GM12872 (cell line): ENCODE data around the gene LRRC4.

Experiments
- TF ChIP-seq, protein P1 (sequence below): IDR thresholded peaks from 3 replicates; pipeline ENCODE4 v1.5.1; 2011; ENCODE audit warnings: low read depth, mild to moderate bottlenecking, low read length, moderate library complexity; ENCODE audit not compliant: insufficient read depth

The LRRC4 gene

DNA sequence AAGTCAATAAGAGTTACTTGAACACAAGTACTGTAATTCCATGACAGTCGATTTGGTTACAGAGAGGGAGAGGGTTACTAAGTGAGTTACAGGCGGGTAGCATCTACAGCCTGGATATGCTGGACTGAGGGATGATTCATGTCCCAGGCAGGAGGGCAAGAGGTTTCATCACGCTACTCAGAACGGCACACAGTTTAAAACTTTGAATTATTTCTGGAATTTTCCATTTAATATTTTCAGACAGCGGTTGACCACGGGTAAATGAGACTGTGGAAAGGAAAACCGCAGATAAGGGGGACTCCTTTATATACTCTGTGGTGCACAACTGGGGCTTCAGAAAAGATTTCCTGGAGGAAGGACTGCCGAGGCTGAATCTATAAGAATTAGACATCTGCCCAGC is 25.7 kb upstream of the LRRC4 start:
- TF ChIP-seq, protein P1, sequence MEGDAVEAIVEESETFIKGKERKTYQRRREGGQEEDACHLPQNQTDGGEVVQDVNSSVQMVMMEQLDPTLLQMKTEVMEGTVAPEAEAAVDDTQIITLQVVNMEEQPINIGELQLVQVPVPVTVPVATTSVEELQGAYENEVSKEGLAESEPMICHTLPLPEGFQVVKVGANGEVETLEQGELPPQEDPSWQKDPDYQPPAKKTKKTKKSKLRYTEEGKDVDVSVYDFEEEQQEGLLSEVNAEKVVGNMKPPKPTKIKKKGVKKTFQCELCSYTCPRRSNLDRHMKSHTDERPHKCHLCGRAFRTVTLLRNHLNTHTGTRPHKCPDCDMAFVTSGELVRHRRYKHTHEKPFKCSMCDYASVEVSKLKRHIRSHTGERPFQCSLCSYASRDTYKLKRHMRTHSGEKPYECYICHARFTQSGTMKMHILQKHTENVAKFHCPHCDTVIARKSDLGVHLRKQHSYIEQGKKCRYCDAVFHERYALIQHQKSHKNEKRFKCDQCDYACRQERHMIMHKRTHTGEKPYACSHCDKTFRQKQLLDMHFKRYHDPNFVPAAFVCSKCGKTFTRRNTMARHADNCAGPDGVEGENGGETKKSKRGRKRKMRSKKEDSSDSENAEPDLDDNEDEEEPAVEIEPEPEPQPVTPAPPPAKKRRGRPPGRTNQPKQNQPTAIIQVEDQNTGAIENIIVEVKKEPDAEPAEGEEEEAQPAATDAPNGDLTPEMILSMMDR, result no peak

DNA sequence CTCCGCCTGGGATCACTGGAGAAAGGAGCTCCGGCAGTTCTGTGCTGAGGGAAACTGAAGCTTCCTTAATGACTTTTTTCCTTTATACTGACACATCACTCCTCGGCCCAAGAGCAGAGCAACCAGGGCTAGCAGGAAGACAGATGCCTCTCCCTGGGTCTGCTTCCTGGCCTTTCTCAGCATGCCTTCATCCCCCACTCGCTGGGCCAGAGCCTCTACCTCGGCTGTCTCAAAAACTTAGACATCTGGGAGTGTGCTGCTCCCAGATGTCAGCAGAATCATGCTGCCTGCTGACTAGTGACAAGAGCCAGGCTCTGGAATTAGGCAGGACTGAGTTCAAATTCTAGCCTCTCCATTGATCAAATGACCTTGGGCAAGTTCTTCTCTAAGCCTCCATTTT is 24.4 kb upstream of the LRRC4 start:
- TF ChIP-seq, protein P1, result no peak

DNA sequence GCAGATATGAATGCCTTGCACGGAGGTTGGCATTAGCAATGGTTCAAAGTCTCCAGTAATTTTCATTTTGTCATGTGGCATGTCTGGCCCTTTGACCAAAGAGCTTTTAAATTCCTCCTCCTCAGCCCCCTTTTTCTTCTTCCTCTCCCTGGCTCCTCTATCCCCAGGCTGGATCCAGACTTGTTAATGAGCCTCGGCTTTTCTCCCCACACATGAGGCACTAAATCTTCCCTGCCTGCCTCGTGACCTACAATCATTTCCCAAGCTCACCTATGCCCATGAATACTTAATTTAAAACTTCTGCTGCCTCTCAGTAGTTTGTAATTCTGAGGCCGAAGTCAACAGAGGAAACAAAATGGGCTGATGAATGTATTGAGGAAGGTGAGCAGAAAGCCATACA is 23.3 kb upstream of the LRRC4 start:
- TF ChIP-seq, protein P1, result no peak

DNA sequence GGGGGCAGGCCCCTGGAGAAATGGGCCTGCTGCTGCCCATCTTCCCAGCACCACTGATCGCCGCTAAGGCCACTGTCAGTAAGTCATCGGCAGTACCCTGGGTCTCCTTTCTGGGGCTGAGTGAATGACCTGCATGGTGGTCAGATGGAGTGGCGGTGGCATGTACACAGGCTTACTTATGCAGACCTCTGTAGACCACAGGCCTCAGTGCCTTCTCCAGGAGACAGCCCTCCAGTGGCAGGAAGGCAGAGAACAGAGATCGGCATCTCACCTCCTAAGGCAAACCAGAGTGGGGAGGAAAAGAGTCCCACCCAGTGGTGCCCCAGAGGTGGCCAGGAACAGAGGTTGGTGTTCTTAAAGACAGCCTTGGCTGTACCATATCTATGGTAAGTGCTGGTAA is 22.8 kb upstream of the LRRC4 start:
- TF ChIP-seq, protein P1, result no peak

DNA sequence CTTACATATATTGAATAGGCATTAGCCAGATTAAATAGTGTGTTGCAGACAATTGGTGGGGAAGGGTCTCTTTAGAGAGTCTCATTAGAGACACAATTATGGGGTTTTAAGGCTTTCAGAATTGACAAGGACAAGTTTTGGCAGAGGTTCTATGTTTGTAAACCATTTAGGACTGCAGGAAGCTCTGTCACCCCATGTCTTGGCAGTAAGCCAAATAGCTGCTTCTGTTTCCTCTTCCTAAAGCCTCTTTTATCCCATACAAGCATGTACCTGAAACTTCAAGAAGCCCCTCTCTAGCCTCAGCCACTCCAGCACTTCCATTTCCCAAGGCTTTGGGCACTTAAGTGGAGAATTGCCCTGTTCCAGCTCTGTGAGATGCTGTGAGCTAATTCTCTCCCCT is 21.8 kb upstream of the LRRC4 start:
- TF ChIP-seq, protein P1, result no peak

DNA sequence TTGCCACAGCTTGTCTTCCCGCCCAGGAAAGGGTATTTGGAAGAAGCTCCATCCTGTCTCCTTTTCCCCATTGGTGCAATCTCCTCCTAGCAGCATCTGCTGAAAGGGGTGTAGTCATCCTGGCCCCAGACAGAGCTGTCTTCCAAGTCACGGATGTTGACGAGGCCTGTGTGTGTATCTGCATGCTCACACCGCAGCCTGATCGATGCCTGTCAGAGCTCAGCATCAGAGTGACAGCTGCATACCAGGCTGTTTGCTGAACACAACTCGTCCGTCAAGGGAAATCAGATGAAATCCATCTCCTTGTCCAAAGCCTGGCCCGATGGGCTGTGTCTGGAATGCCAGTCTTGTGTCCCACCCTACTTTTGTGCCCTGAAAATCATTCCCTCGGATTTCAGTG is 21.2 kb upstream of the LRRC4 start:
- TF ChIP-seq, protein P1, result no peak

DNA sequence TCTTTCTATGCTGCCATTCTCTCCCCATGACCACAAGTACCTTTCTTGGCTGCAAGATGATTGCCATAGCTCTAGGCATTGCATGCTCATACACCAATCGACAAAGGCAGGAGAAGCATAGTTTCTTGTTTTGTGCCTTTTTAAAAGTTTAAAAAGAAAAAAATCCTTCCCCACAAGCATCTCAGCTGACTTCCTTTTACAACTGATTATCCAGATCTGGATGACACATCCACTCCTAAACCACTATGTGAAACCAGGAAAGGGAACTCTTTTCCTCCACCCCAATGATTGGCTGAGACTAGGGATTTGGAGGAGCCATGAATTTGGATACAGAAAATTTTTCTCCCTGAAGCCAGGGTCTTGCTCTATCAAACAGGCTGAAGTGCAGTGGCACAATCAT is 14.5 kb upstream of the LRRC4 start:
- TF ChIP-seq, protein P1, result no peak

DNA sequence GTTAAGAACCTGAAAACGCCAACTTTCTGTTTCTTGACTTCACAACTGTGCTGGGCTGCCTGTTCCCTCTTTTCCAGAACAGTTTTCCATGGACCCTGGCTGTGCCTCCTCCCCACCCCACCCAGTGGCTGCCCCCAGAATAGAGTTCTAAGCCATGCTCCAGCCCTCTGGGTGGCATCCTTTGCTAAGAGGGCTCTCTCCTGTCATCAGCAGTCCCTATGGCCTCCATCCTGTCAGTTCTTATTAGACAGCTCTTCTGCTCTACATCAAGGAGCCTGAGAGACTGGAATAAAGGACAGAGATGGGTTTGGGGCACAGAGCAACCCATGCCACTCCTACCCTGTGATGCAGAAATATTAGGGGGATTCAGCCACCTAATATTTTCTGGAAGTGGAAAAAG is 13.9 kb upstream of the LRRC4 start:
- TF ChIP-seq, protein P1, result no peak
